ENCODE results near the gene FBL.
"Not testable (repeated sequence)": the region's sequence is repeated elsewhere in the genome, so short reads cannot be mapped to it uniquely, and the experiment has no call there.

The FBL gene

DNA sequence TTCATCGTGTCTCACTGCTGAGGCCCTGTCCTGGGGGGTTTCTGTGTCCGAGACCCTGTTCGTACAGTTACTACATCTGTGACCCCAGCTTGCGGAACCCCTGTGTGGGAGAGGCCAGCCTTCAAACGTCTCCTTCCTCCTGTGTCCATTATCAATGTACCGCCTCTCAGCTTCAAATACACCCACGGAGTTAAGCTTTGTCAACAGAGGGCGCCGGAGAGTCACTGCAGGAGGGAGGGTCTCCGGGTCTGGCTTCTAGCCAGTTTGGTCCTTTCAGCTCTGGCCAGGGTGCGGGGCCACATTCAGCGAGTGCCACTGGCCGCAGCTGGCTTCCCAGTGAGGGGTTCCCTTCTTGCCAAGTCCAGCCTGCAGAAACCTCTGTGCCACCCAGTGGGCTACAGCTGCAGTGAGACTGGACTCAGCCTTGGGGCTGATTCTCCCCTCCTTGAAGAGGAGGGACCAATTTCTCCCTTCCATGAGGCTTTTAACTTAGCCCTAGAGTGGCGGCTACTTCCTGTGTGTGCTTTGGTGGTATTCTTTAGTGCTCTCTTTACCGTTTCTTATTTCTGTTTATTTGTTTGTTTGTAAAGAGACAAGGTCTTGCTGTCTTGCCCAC is 35.4 kb upstream of the FBL start:
- not testable (repeated sequence) for H4K20me1 ChIP-seq (ENCODE audit: insufficient read depth); H3K4me1 ChIP-seq (ENCODE audit: low read depth, poor library complexity, severe bottlenecking); H3K27ac ChIP-seq; H3K27me3 ChIP-seq (ENCODE audit: insufficient read depth, low read depth); H3K4me3 ChIP-seq (IDR thresholded peaks at IDR 0.05; ENCODE audit: insufficient read depth, low read depth, low read length); H2AFZ ChIP-seq (ENCODE audit: low read depth); H3K9ac ChIP-seq; H3K36me3 ChIP-seq (ENCODE audit: insufficient read depth); H3K79me2 ChIP-seq (ENCODE audit: insufficient read depth, low read depth); H3K4me2 ChIP-seq
- TF ChIP-seq, protein P1, sequence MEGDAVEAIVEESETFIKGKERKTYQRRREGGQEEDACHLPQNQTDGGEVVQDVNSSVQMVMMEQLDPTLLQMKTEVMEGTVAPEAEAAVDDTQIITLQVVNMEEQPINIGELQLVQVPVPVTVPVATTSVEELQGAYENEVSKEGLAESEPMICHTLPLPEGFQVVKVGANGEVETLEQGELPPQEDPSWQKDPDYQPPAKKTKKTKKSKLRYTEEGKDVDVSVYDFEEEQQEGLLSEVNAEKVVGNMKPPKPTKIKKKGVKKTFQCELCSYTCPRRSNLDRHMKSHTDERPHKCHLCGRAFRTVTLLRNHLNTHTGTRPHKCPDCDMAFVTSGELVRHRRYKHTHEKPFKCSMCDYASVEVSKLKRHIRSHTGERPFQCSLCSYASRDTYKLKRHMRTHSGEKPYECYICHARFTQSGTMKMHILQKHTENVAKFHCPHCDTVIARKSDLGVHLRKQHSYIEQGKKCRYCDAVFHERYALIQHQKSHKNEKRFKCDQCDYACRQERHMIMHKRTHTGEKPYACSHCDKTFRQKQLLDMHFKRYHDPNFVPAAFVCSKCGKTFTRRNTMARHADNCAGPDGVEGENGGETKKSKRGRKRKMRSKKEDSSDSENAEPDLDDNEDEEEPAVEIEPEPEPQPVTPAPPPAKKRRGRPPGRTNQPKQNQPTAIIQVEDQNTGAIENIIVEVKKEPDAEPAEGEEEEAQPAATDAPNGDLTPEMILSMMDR (conservative IDR thresholded peaks at IDR 0.05; ENCODE audit: low read depth, low read length) = peak; percentile 18; the same call in 1 of the 2 replicates

DNA sequence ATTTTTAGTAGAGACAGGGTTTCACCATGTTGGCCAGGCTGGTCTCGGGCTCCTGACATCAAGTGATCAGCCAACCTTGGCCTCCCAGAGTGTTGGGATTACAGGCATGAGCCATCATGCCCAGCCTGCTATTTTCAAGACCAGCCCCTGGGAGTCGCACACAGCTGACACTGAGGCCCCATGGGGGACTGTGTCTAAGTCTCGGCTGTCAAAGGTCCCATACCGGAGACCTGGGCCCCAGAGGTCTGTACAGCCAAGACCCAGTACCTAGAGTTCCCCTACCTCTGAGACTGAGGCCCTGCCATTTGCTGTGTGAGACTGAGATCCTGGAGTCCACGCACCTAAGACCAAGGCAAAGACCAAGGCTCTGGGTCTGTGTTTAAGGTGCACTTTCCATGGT is 34.1 kb upstream of the FBL start:
- not testable (repeated sequence) for H3K79me2 ChIP-seq (ENCODE audit: insufficient read depth, low read depth); H3K4me2 ChIP-seq; H3K27ac ChIP-seq; H3K9ac ChIP-seq; H2AFZ ChIP-seq (ENCODE audit: low read depth); H4K20me1 ChIP-seq (ENCODE audit: insufficient read depth); H3K36me3 ChIP-seq (ENCODE audit: insufficient read depth); H3K27me3 ChIP-seq (ENCODE audit: insufficient read depth, low read depth); H3K4me3 ChIP-seq (IDR thresholded peaks at IDR 0.05; ENCODE audit: insufficient read depth, low read depth, low read length); H3K4me1 ChIP-seq (ENCODE audit: low read depth, poor library complexity, severe bottlenecking)

DNA sequence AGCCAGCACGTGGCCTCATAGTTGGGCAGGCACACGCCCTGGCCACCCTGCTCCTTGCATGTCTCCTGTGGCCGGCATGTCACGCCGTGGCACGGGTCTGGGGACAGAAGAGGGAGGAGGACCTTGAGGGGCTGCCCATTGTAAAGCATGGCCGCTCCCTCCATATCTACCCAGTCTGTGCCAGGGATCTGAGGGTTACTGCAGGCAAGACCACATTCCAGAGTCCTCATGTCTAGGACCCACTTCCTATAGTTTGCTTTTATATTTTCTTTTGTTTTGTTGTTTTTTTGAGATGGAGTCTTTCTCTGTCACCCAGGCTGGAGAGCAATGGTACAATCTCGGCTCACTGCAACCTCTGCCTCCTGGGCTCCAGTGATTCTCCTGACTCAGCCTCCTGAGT is 33.6 kb upstream of the FBL start:
- not testable (repeated sequence) for H3K4me1 ChIP-seq (ENCODE audit: low read depth, poor library complexity, severe bottlenecking); H3K4me3 ChIP-seq (IDR thresholded peaks at IDR 0.05; ENCODE audit: insufficient read depth, low read depth, low read length); H3K9ac ChIP-seq

DNA sequence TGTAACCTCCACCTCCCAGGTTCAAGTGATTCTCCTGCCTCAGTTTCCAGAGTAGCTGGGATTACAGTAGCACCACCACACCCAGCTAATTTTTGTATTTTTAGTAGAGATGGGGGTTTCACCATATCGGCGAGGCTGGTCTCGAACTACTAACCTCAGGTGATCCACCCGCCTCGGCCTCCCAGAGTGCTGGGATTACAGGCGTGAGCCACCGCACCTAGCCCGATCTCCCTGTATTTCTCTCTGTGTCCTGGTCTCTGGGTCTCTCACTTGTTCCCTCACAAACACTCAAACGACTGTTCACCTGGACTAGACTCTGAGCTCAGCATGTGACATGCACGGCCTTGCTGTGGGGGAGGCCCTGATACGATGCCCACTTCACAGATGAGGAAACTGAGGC is 32.7 kb upstream of the FBL start:
- not testable (repeated sequence) for H3K27me3 ChIP-seq (ENCODE audit: insufficient read depth, low read depth); H3K27ac ChIP-seq; H3K79me2 ChIP-seq (ENCODE audit: insufficient read depth, low read depth); H3K9ac ChIP-seq; H3K4me3 ChIP-seq (IDR thresholded peaks at IDR 0.05; ENCODE audit: insufficient read depth, low read depth, low read length); H3K4me1 ChIP-seq (ENCODE audit: low read depth, poor library complexity, severe bottlenecking); H3K4me2 ChIP-seq; H3K36me3 ChIP-seq (ENCODE audit: insufficient read depth); H2AFZ ChIP-seq (ENCODE audit: low read depth); H4K20me1 ChIP-seq (ENCODE audit: insufficient read depth)

More for the DNA sequence above, 33.6 kb upstream of the FBL start:
- H3K36me3 ChIP-seq (ENCODE audit: insufficient read depth); H3K4me2 ChIP-seq; H3K27ac ChIP-seq; H3K27me3 ChIP-seq (ENCODE audit: insufficient read depth, low read depth); H3K79me2 ChIP-seq (ENCODE audit: insufficient read depth, low read depth); H4K20me1 ChIP-seq (ENCODE audit: insufficient read depth); H2AFZ ChIP-seq (ENCODE audit: low read depth): not testable (repeated sequence)

DNA sequence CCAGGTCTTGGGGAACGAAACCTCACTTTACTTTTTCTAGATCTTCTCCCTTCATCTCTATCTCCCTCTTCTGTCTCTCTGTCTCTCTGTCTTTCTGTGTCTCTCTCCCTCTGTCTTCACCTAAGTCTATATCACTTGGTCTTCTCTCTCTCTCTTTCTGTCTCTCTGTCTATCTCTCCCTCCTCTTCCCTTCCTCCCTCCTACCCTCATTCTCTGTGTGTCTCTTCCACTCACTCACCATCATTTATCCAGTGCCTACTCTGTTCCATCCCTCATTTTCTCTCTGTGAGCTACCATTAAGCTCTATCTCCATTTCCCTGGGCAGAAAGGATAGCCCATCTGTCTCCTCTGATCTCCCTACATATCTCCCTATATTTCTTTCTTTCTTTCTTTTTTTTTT is 32.2 kb upstream of the FBL start:
- Histone ChIP-seq H3K4me2 (no peak overlapping the region), H3K27ac (no peak overlapping the region), H2AFZ (ENCODE audit: low read depth) (no peak overlapping the region), H3K4me1 (ENCODE audit: low read depth, poor library complexity, severe bottlenecking) (no peaks in the 10 kb centered on the region), H3K4me3 (IDR thresholded peaks at IDR 0.05; ENCODE audit: insufficient read depth, low read depth, low read length) (no peak overlapping the region), H4K20me1 (ENCODE audit: insufficient read depth) (no peaks in the 10 kb centered on the region), H3K79me2 (ENCODE audit: insufficient read depth, low read depth) (no peaks in the 10 kb centered on the region), H3K36me3 (ENCODE audit: insufficient read depth) (no peaks in the 10 kb centered on the region), H3K27me3 (ENCODE audit: insufficient read depth, low read depth) (no peaks in the 10 kb centered on the region), H3K9ac (no peak overlapping the region)
- TF ChIP-seq, protein P1 (conservative IDR thresholded peaks at IDR 0.05; ENCODE audit: low read depth, low read length) = no peak

DNA sequence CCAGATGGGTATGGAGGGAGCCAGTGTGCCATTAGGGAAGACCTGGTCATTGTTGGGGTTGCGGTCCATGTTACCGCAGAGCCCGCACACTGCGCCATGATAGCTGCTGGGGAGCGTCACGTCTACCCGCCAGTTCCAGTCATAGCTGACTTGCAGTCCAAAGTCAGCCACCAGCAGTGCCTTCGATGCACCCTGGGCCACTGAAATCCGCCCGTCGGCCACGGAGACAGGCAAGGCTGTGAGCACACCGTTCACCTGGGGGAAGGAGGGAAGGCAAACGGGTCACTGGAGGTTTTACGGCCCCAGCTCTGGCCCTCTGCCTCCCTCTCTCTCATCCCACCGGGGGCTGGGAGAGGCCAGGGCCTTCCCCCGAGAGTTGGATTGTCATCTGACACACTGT is 31.8 kb upstream of the FBL start:
- H4K20me1 ChIP-seq (ENCODE audit: insufficient read depth); H3K9ac ChIP-seq; H3K4me2 ChIP-seq; H3K4me3 ChIP-seq (IDR thresholded peaks at IDR 0.05; ENCODE audit: insufficient read depth, low read depth, low read length); H2AFZ ChIP-seq (ENCODE audit: low read depth); H3K27me3 ChIP-seq (ENCODE audit: insufficient read depth, low read depth); H3K79me2 ChIP-seq (ENCODE audit: insufficient read depth, low read depth); H3K36me3 ChIP-seq (ENCODE audit: insufficient read depth); H3K27ac ChIP-seq; H3K4me1 ChIP-seq (ENCODE audit: low read depth, poor library complexity, severe bottlenecking): not testable (repeated sequence)

DNA sequence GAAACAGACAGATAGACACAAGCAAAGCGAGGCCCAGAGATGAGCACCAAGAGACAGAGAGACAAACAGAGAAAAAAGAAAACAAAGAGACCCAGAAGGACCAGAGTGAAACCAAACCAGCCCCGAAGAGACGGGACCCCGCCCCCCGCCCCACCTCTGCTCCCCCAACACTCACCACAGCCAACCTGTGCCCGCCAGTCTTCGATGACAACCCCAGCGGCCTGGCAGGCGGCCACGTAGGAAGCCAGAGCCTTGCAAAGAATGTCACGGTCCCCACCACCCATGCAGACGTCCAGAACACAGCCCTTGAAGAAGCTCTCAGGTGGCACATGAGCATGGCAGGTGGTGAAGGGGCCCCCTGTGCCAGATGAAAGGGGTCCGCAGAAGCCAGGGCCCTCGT is 31.3 kb upstream of the FBL start:
- not testable (repeated sequence) for H2AFZ ChIP-seq (ENCODE audit: low read depth); H3K36me3 ChIP-seq (ENCODE audit: insufficient read depth); H3K4me2 ChIP-seq; H3K4me1 ChIP-seq (ENCODE audit: low read depth, poor library complexity, severe bottlenecking); H3K79me2 ChIP-seq (ENCODE audit: insufficient read depth, low read depth); H3K27ac ChIP-seq; H3K27me3 ChIP-seq (ENCODE audit: insufficient read depth, low read depth); H4K20me1 ChIP-seq (ENCODE audit: insufficient read depth); H3K4me3 ChIP-seq (IDR thresholded peaks at IDR 0.05; ENCODE audit: insufficient read depth, low read depth, low read length); H3K9ac ChIP-seq

DNA sequence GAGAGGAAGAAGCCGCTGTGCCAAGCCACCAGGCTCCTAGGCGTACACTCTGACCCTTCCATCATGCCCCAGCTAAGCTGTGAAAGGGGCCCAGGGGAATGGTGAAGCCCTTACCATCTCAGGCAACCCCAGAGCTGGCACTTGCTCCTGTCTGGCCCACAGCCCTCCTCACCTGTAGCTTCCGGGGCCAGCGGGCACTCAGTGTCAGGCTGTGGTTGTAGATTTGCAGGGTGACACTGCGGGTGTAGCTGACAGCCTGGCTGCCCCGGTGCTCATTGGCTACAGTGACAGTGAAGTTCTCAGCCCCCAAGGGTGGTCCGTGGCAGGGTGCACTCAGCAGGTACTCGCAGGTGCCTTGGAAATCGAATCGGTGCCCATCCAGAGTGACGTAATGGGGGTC is 30.3 kb upstream of the FBL start:
- not testable (repeated sequence) for H4K20me1 ChIP-seq (ENCODE audit: insufficient read depth); H3K27me3 ChIP-seq (ENCODE audit: insufficient read depth, low read depth); H3K79me2 ChIP-seq (ENCODE audit: insufficient read depth, low read depth); H3K36me3 ChIP-seq (ENCODE audit: insufficient read depth); H3K4me1 ChIP-seq (ENCODE audit: low read depth, poor library complexity, severe bottlenecking); H2AFZ ChIP-seq (ENCODE audit: low read depth); H3K4me3 ChIP-seq (IDR thresholded peaks at IDR 0.05; ENCODE audit: insufficient read depth, low read depth, low read length); H3K9ac ChIP-seq; H3K27ac ChIP-seq; H3K4me2 ChIP-seq

DNA sequence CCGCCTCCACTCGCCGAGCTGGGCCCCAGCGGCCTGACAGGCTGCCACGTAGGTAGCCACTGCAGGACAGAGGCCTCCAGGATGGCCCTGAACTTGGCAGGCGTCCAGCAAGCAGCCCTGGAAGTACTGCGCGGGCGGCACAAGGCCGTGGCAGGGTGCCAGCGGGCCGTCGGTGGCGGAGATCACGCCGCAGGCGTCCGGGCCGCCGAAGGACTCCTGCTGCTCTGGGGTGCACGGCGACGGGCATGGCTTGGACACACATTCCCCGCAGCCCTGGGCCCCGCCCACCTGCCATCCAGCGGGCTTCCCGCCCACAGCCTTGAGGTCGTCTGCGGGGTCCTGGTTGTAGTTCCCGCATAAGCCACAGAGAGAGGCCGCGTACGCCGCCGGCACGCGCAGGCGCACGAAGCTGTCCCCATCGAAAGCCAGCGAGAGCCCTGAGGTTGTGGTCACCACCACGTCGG is 29.3 kb upstream of the FBL start:
- not testable (repeated sequence) for H3K79me2 ChIP-seq (ENCODE audit: insufficient read depth, low read depth); H4K20me1 ChIP-seq (ENCODE audit: insufficient read depth); H3K27me3 ChIP-seq (ENCODE audit: insufficient read depth, low read depth); H3K4me1 ChIP-seq (ENCODE audit: low read depth, poor library complexity, severe bottlenecking); H3K27ac ChIP-seq; H3K4me3 ChIP-seq (IDR thresholded peaks at IDR 0.05; ENCODE audit: insufficient read depth, low read depth, low read length); H2AFZ ChIP-seq (ENCODE audit: low read depth); H3K4me2 ChIP-seq; H3K36me3 ChIP-seq (ENCODE audit: insufficient read depth); H3K9ac ChIP-seq
